Prostate gland (tissue), 2 donors: ENCODE results near the gene PTPRCAP.

ENCODE experiments used
- POLR2A ChIP-seq: fragments of 450-650 bp; IDR thresholded peaks from one replicate; pipeline ENCODE4 v1.6.1; 2016; ENCODE audit warnings: antibody characterized with exemption, mild to moderate bottlenecking
- TF ChIP-seq, protein P1 (sequence below), 4 experiments: fragments of 200-600 bp in 2 of 4; fragments of 450-650 bp in 2 of 4; sonication (generic) in 2 of 4; IDR thresholded peaks; 1 replicate in 3 of 4; 2 replicates in 1 of 4; pipeline ENCODE4 v1.5.1; 2016 to 2019; ENCODE audit warnings: antibody characterized with exemption in 4 of 4, mild to moderate bottlenecking in 2 of 4, moderate library complexity in 2 of 4

DNA sequence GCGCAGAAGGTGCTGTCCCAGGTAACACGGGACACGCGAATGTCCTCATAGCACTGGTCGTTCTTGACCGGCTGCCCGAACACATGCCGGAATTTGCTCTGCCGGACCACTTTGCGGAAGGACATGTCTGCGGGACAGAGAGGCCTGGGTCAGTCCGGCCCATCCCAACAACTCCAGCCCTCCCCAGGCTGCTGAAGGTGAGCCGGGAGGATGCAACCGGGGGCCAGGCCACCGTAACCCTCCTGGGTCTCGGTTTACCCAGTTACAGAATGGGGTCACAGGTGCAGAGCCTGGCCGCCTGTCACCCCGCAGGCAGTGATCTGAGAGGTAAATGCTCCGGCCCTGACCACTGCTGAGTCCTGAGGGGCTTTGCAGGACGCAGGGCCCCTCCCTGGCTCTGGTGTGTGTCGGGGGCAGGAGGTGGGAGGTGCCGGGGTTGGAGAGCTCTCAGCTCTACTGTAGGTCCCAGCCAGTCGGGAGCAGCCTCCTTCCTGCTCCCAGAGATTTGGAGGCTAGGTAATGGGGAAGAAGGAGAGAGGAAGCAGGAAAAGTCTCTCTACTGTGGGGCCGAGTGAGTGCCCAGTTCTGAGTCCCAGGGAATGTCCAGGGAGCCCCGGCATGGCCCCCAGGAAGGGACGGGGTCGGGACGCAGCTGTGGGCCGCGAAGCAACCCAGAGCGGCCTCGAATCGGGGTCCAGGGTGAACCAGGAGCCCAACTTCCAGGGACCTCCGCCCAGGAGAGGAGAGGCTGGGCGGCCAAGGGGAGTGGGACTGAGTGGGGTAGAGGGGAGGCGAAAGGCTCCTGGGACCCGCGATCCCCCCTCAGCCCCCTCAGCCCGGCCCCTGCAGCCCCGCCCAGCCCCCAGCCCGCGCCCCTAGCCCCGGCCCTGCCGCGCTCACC lies 5.3 kb upstream of the PTPRCAP start:
- TF ChIP-seq, protein P1, sequence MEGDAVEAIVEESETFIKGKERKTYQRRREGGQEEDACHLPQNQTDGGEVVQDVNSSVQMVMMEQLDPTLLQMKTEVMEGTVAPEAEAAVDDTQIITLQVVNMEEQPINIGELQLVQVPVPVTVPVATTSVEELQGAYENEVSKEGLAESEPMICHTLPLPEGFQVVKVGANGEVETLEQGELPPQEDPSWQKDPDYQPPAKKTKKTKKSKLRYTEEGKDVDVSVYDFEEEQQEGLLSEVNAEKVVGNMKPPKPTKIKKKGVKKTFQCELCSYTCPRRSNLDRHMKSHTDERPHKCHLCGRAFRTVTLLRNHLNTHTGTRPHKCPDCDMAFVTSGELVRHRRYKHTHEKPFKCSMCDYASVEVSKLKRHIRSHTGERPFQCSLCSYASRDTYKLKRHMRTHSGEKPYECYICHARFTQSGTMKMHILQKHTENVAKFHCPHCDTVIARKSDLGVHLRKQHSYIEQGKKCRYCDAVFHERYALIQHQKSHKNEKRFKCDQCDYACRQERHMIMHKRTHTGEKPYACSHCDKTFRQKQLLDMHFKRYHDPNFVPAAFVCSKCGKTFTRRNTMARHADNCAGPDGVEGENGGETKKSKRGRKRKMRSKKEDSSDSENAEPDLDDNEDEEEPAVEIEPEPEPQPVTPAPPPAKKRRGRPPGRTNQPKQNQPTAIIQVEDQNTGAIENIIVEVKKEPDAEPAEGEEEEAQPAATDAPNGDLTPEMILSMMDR (IDR thresholded peaks at IDR 0.05): no peak
- TF ChIP-seq POLR2A: no peak
